ENCODE data around the gene KCNIP1. TPM values are rescaled to one million over a fixed set of nuclear protein-coding genes. Genes with fewer than 3 reads are reported as not detected.

The KCNIP1 gene
- polyA plus RNA-seq, 12 donors: 2.4 to 6.0 (median 3.4) TPM; not detected in 2

- no peak for DNase-seq
These were observed 137.8 kb downstream of the KCNIP1 start for GRCh38 chr5:170641589-170642031.

- DNase-seq: no peak
These were observed 138.4 kb downstream of the KCNIP1 start for GRCh38 chr5:170642066-170642735.

DNA sequence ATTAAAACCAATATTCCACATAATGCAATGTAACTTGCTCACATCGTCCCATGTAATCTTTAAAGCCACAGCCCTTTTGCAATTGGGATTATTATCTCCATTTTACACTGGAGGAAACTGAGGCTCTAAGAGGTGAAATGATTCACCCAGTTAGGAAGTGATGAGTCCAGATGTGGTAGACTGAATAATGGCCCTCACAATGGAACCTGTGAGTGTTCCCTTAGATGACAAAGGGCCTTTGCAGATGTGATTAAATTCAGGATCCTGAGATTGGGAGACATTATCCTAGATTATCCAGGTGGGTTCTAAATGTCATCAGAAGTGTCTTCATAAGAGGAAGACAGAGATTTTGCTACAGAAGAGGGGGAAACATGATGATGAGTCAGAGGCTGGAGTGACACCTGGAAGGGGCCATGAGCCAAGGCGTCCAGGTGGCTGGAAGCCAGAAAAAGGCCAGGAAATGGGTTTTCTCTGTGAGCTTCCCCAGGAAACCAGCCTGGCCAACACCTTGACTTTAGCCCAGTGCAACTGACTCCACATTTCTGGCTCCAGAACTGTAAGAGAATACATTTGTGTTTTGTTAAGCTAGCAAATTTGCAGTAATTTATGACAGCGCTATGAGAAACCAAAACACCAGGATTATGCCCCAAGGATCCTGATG lies 139.1 kb downstream of the KCNIP1 start:
- no peak for DNase-seq

DNA sequence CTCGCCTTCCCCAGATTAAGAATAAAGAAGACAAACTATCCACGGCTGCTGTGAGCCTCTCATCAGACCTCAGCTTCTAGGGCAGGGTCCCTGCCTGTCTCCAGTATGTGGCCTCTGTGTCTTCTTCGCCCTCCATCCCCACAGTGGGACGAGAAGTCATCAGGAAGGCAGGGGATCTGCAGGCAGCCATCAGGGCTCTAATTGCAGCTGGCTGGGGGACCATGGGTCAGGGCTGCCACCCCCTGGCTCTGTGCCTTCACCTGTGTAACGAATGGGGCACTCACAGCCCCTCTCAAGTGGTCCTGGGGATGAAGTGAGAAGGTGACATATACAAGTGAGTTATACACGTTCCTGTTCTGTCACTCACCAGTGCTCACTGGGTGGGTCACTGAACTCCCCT lies 139.8 kb downstream of the KCNIP1 start:
- DNase-seq: no peak

DNA sequence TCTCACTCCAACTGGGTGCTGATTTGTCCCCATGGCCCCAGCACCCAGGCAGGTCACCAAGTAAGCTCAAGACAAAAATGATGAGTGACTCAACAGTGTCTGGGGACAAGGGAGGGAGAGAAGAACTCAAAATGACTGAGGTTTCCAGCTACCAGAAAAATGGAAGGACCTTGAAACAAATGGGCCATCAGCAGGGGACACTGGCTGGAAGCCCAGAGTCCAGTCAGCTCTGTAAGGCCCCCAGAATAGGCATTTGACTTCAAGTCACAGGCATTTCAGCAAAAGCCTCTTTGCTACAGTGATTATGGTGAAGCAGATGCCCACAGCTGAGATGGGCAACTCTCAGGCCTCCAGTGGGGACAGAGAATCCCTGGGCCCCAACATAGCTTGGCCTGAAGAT lies 140.7 kb downstream of the KCNIP1 start:
- no peak for DNase-seq

DNA sequence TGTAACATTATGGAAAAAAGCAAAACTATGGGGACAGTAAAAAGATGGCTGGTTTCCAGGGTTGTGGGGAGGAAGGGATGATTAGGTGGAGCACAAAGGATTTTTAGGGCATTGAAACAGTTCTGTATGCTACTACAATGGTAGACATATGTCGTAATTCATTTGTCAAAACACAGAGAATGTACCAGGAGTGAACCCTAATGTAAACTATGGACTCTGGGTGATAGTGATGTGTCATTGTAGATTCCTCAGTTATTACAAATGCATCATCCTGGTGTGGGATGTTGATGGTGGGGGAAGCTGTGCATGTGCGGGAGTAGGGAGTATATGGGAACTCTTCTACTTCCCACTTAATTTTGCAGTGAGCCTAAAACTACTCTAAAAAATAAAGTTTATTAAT lies 144.7 kb downstream of the KCNIP1 start:
- DNase-seq: no peak

- no peak for DNase-seq
These were observed 147.0 kb downstream of the KCNIP1 start for GRCh38 chr5:170650850-170651249.

DNA sequence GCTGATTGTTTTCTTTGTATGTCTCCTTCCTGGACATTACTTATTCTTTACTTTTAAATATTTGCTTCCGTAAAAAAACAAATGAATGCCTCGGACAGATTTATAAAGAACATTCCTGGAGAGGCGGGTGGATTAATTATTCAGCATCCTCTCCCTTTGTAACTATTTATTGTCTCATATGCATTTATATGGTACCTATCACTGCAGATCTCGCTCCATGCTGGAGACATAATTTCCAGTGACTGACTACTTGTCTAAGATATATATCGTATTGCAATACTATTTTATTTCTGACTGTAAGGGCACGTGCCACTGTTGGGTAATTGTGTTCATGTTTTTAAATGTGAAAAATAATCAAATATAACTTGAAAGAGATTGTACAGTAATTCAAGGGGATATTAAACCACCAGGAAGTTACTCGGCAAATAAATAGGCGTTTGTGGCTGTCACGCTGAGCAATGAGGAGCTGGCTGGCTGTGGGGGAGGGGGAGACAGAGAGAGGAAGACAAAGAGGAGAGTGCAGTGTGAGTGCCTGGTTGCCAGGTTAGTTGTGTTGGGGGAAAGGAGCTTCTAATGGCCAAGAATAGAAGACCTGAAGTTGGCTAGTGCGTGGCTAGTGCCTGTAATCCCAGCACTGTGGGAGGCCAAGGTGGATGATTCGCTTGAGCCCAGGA lies 147.9 kb downstream of the KCNIP1 start:
- DNase-seq: no peak

DNA sequence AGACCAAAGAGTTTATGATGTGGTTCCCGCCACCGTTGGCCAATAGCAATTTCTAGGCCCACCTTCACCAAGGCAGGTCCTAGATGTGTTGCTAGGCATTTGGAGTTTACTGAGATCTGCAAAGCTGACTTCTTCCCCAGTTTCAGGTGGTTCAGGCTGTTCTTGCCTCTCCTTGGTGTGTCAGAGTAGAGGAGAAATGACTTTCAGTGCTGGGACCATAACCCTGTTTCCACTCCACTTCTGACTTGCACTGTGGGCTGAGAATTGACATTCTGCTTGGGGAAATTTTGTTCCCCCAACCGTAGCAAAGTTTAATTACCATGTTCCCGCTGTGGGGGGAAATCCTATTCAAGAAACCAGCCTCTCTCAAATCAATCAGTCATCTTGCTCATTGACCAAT lies 151.7 kb downstream of the KCNIP1 start:
- no peak for DNase-seq

DNA sequence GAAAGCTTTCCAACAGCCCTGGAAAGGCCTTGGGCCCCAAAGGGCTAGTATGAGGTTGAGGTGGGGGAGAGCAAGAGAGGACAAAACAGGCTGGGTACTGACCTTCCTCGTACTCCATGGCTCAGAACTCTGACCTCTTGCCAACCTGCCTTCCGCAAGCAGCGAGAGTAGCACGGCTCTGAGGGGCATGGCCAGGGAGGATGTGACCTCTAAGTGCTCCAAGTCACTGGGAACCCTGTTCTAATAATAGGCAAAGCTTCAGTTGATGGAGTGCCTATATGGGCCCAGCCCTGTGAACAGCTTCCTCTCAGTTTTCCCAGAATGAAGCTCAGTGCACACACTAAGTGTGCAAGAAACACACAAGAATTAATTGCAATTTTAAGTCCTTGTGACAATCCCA lies 152.1 kb downstream of the KCNIP1 start:
- DNase-seq: no peak

DNA sequence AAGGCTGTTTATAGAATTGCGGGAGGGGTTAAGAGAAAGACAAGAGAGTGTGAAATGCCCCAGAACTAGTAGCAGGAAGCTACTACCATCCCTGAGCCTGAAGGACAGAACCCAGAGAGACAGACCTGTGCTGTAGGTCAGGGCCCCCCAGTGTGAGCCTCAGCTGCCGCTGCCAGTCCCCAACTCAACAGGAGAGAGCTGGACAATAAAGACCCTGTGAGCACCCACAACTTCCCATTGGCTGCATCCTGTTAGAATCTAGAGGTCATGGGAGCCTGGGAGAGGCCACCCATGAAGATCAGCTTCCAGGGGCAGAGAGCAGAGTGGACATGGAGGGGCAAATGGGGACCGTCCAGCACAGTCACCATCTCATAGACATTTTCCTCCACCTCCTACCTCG lies 152.5 kb downstream of the KCNIP1 start:
- no peak for DNase-seq

DNA sequence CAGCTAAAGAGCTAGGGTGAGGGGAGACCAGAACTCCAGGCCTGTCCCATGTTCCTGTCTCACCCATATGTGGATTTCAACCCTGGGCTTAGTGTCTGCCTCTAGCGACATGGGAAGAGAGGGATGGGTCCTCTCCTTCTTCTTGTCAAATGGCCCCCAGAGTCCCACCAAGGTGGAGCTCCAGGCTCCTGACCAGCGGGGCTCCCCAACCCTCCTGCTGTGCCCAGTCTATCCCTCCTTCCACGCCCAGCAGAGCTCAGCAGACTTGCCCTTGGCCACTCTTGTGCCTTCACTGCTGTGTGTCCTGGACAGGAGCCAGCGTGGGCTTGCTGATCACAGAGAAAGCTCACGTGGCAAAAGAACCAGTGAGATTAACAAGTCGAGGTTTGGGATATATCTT lies 156.7 kb downstream of the KCNIP1 start:
- DNase-seq: no peak

DNA sequence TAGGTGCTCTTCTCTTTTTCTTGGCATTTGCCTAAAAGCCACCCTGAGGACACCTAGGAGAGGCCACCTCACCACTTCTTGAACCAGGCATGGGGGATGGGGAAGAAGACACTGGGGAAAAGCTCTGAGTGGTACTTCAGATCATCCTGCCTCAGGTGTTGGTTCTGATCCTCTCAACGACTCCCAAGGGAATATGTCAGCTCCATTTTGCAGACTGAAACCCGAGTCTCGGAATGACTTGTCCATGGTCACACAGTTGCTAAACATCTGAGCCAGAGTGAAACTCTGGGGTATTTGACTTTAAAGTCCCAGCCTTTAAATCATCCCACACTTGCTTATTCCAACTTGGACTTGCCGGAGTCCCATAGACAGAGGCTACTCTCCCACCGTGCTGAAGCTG lies 159.1 kb downstream of the KCNIP1 start:
- no peak for DNase-seq

DNA sequence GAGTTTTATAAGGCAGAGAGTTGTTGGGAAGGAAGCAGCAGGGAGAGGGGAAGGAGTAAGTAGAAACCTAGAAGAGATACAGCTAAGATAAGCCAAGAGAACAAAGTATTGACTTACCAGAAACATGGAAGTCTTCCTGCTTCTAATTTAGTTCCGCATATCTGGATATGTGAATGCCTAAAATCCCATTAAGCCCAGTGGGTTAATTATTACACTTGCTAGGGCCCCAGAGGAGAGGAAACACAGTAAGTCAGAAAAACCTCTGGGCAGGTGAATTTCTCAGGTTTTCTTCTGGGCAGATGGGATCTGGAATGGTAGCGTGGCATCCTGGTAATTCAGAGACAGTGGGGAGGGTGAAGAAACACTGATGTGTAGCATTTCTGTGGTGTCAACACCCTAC lies 175.0 kb downstream of the KCNIP1 start:
- no peak for DNase-seq

DNA sequence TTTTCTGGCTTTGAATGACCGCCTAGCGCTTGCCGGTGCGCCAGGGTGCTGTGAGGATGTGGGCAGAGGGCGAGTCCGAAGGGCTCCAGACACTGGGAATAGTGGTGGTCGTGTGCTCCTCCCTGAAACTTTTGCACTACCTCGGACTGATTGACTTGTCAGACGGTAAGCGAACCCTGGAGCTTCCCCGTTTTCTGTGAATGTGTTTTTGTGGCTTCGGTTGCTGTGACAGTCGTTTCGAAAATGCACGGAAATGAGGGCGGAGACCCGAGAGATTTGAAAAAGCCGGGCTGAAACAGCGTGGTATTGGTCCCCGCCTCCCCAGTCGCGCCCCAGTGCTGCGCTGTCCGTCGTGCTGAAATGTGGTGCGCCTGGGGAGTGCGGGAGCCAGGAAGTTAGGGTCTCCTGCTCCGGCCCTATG lies 177.2 kb downstream of the KCNIP1 start:
- peak; percentile 45 for DNase-seq

- no peak for DNase-seq
These were observed 187.8 kb downstream of the KCNIP1 start for GRCh38 chr5:170691657-170692056.

DNA sequence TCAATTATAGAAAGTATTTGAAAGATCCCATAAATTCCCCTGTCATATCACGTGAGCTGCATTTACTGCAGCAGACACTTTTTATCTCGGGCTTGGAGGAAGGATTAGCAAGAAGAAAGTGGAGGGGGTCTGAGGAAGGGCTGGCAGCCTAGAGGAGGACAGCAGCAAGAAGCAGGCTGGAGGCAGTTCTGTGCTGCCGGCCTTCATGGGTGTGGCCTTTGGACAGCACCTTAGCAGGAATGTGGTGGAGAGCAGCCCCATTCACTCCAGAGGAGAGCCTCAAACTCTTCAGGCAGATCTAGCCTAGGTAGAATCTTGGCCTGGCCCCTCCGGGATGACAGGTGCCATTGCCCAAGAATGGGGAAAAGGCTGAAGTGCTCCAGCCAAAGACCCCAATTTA lies 189.9 kb downstream of the KCNIP1 start:
- DNase-seq: no peak

DNA sequence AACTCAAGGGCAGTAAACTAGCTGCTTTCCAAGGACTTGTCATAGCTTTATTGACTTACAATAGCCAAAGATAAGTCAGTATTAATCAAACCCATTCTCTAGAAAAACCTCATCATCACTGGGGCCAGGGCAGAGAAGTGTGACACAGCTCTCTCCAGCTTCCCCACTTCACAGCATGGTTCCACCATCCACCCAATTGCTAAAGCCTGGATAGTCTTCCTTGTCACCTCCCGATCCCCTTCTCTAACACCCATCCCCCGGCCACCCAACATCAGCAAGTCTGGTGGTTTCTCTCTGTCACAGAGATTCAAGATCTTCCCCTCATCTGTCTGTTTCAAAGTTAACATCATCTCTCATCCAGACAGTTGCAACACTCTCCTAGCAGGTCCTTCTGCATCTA lies 191.1 kb downstream of the KCNIP1 start:
- no peak for DNase-seq

- DNase-seq: no peak
These were observed 193.2 kb downstream of the KCNIP1 start for GRCh38 chr5:170697031-170697430.

- no peak for DNase-seq
These were observed 196.7 kb downstream of the KCNIP1 start for GRCh38 chr5:170700503-170700902.

GRCh38 chr5:170701334-170701733 lies 197.5 kb downstream of the KCNIP1 start:
- no peak for DNase-seq

- no peak for DNase-seq
These were observed 200.8 kb downstream of the KCNIP1 start for GRCh38 chr5:170704417-170705192.

Data from muscle of arm (tissue), 12 donors.